Lung (tissue), 12 donors: ENCODE measurements around the gene DCLK2. TPM values are rescaled to one million over a fixed set of nuclear protein-coding genes. Genes with fewer than 3 reads are reported as not detected.

ENCODE experiments used
- ATAC-seq: fragments of 200-7000 bp; cut with Tn5 transposase; one replicate; pipeline ENCODE4 v1.9.1; 2020; ENCODE audit warnings: moderate number of reproducible peaks; ENCODE audit not compliant: insufficient read depth, low FRiP score
- DNase-seq, 3 donors: peaks; one replicate each; pipeline ENCODE4 v3.0.0-alpha.2; 2013 to 2017
- H3K27ac ChIP-seq, 2 donors: one replicate each; pipeline ENCODE4 v1.5.1; 2013; ENCODE audit warnings: mild to moderate bottlenecking in 2 of 2, moderate library complexity in 2 of 2, control low read depth in 1 of 2, inconsistent platforms in 1 of 2, low read depth in 1 of 2, low read length in 1 of 2
- H3K27me3 ChIP-seq, 3 donors: one replicate each; pipeline ENCODE4 v1.5.1; 2013; ENCODE audit warnings: low read length in 2 of 3; ENCODE audit not compliant: control insufficient read depth in 3 of 3, insufficient read depth in 3 of 3
- H3K36me3 ChIP-seq, 4 donors: one replicate each; pipeline ENCODE4 v1.5.1; 2013; ENCODE audit warnings: low read length in 4 of 4, mild to moderate bottlenecking in 1 of 4, moderate library complexity in 1 of 4; ENCODE audit not compliant: control insufficient read depth in 4 of 4, insufficient read depth in 4 of 4
- H3K4me1 ChIP-seq, 5 donors: one replicate each; pipeline ENCODE4 v1.5.1; 2013; ENCODE audit warnings: low read length in 5 of 5, mild to moderate bottlenecking in 2 of 5, moderate library complexity in 1 of 5; ENCODE audit not compliant: control insufficient read depth in 5 of 5, insufficient read depth in 5 of 5
- H3K4me3 ChIP-seq: one replicate; pipeline ENCODE4 v1.5.1; 2013; ENCODE audit warnings: mild to moderate bottlenecking, control low read depth, moderate library complexity
- H3K9ac ChIP-seq, 2 donors: one replicate each; pipeline ENCODE4 v1.5.1; 2013; ENCODE audit warnings: low read length in 2 of 2, control low read depth in 1 of 2; ENCODE audit not compliant: insufficient read depth in 1 of 2
- H3K9me3 ChIP-seq, 4 donors: one replicate each; pipeline ENCODE4 v1.5.1; 2013; ENCODE audit warnings: low read length in 3 of 4, mild to moderate bottlenecking in 1 of 4, moderate library complexity in 1 of 4; ENCODE audit not compliant: control insufficient read depth in 4 of 4, insufficient read depth in 3 of 4
- WGBS, 2 donors: extraction: QIAGEN DNeasy Blood & Tissue Kit; methylation state at CpG; one replicate each; pipeline ENCODE4 v1.1.7; 2013; 5-methylcytosine and 5-hydroxymethylcytosine counted together
- polyA plus RNA-seq, 2 donors: library from polyadenylated mRNA; stranded (reverse); fragments of 200-250 nt; gene quantifications; one replicate each; pipeline ENCODE4 v1.2.1, GENCODE V29; 2013
- total RNA-seq, 2 donors: library from RNA; depleted of rRNA in 1 of 2; stranded (reverse); fragments of >200 nt in 1 of 2; gene quantifications; one replicate each; pipeline ENCODE4 v1.2.1, GENCODE V29; 2014 to 2021
- TF ChIP-seq, protein P1 (sequence below): IDR thresholded peaks from 2 replicates; pipeline ENCODE4 v1.5.1; 2012; ENCODE audit warnings: mild to moderate bottlenecking; ENCODE audit errors: control extremely low read depth, extremely low read depth
- donor health status: control.
- donor health status: control.
- donor health status: Bipolar disorder and iron deficiency.
- donor health status: healthy.
- donor health status: DM: yes; HTN: yes; CAD: no.

DCLK2 gene
- total and polyA plus RNA-seq, 4 donors, result 1.4 to 11.8 (median 2.7) TPM

- H3K27ac ChIP-seq, result no peak overlapping the region
- no peak overlapping the region for H3K4me3 ChIP-seq
- H3K27me3 ChIP-seq, result no peaks in the 10 kb centered on the region
- ATAC-seq (no peak), DNase-seq (peak in 2 of 3 donors; percentile 72 to 86)
- H3K36me3 ChIP-seq, result peaks cover 0 to 7% (median 3%) of the 10 kb centered on the region in 4 donors
- H3K9ac ChIP-seq, result no peak overlapping the region
- 37 to 75% methylated on average over 1 of the region's 1 CpG for WGBS, 2 donors
- TF ChIP-seq, protein P1, sequence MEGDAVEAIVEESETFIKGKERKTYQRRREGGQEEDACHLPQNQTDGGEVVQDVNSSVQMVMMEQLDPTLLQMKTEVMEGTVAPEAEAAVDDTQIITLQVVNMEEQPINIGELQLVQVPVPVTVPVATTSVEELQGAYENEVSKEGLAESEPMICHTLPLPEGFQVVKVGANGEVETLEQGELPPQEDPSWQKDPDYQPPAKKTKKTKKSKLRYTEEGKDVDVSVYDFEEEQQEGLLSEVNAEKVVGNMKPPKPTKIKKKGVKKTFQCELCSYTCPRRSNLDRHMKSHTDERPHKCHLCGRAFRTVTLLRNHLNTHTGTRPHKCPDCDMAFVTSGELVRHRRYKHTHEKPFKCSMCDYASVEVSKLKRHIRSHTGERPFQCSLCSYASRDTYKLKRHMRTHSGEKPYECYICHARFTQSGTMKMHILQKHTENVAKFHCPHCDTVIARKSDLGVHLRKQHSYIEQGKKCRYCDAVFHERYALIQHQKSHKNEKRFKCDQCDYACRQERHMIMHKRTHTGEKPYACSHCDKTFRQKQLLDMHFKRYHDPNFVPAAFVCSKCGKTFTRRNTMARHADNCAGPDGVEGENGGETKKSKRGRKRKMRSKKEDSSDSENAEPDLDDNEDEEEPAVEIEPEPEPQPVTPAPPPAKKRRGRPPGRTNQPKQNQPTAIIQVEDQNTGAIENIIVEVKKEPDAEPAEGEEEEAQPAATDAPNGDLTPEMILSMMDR, result no peak
- peaks cover 1 to 30% (median 6%) of the 10 kb centered on the region in 5 donors for H3K4me1 ChIP-seq
- no peaks in the 10 kb centered on the region for H3K9me3 ChIP-seq
Measured at GRCh38 chr4:150229520-150229919, 151.3 kb downstream of the DCLK2 start.

GRCh38 chr4:150230561-150230960 is 152.3 kb downstream of the DCLK2 start:
- TF ChIP-seq, protein P1, result no peak
- Histone ChIP-seq H3K27me3 (no peaks in the 10 kb centered on the region), H3K4me1 (peaks cover 0 to 30% (median 6%) of the 10 kb centered on the region in 5 donors), H3K4me3 (no peak overlapping the region), H3K9ac (no peak overlapping the region), H3K9me3 (no peaks in the 10 kb centered on the region), H3K27ac (no peak overlapping the region), H3K36me3 (peaks cover 0 to 7% (median 3%) of the 10 kb centered on the region in 4 donors)
- DNase-seq (no peak), ATAC-seq (no peak)
- 82 to 85% methylated on average over 2 of the region's 2 CpGs for WGBS, 2 donors

- no peak overlapping the region for H3K27ac ChIP-seq
- H3K9me3 ChIP-seq, result no peaks in the 10 kb centered on the region
- peaks cover 0 to 36% (median 6%) of the 10 kb centered on the region in 5 donors for H3K4me1 ChIP-seq
- no peak for ATAC-seq
- 85 to 89% methylated on average over 4 of the region's 4 CpGs for WGBS, 2 donors
- peaks cover 0 to 7% (median 3%) of the 10 kb centered on the region in 4 donors for H3K36me3 ChIP-seq
- no peaks in the 10 kb centered on the region for H3K27me3 ChIP-seq
- no peak overlapping the region for H3K9ac ChIP-seq
- TF ChIP-seq, protein P1, result no peak
- DNase-seq, result no peak
- H3K4me3 ChIP-seq, result no peak overlapping the region
Measured at GRCh38 chr4:150231107-150231770, 153.0 kb downstream of the DCLK2 start.

- no peaks in the 10 kb centered on the region for H3K27me3 ChIP-seq
- DNase-seq, result no peak
- H3K27ac ChIP-seq, result no peak overlapping the region
- 71 to 88% methylated on average over 6 of the region's 6 CpGs for WGBS, 2 donors
- H3K36me3 ChIP-seq, result peaks cover 0 to 7% (median 3%) of the 10 kb centered on the region in 4 donors
- H3K9me3 ChIP-seq, result no peaks in the 10 kb centered on the region
- H3K4me3 ChIP-seq, result no peak overlapping the region
- peaks cover 0 to 41% (median 6%) of the 10 kb centered on the region in 5 donors for H3K4me1 ChIP-seq
- no peak overlapping the region for H3K9ac ChIP-seq
- ATAC-seq, result no peak
- TF ChIP-seq, protein P1, result no peak
Measured at GRCh38 chr4:150232029-150232428, 153.8 kb downstream of the DCLK2 start.
